BJ (cell line): ENCODE data around the gene ZEB2. TPM values are rescaled to one million over a fixed set of nuclear protein-coding genes. Genes with fewer than 3 reads are reported as not detected.

ENCODE experiments used
- CTCF ChIA-PET: fragments of 350-600 bp; formaldehyde crosslinking; extraction: SDS; loops from one replicate; lab custom pipeline; 2021; ENCODE audit warnings: antibody characterized with exemption, inconsistent platforms; lab: Yijun Ruan, JAX
- POLR2A ChIA-PET: fragments of 300-600 bp; sonication (Branson Sonifier 250); formaldehyde crosslinking; extraction: SDS; loops from one replicate; lab custom pipeline; 2021; ENCODE audit warnings: antibody characterized with exemption; lab: Charles Lee
- DNase-seq: peaks from one replicate; pipeline ENCODE4 v3.0.0-alpha.2; 2011; ENCODE audit warnings: low read depth
- H3K27me3 ChIP-seq: 2 replicates; pipeline ENCODE4 v1.6.0; 2011; ENCODE audit warnings: low read length; ENCODE audit not compliant: control insufficient read depth, insufficient read depth
- H3K36me3 ChIP-seq: 2 replicates; pipeline ENCODE4 v1.5.1; 2011; ENCODE audit warnings: low read length; ENCODE audit not compliant: control insufficient read depth, insufficient read depth
- H3K4me3 ChIP-seq: 2 replicates; pipeline ENCODE4 v1.5.1; 2011; ENCODE audit warnings: low read depth, mild to moderate bottlenecking, control low read depth, low read length
- CTCF ChIP-seq: IDR thresholded peaks from 2 replicates; pipeline ENCODE4 v1.5.1; 2011; ENCODE audit warnings: low read depth, mild to moderate bottlenecking, control low read depth, inconsistent platforms, low read length, moderate library complexity; ENCODE audit not compliant: insufficient read depth
- polyA plus RNA-seq: library from polyadenylated mRNA; depleted of rRNA; stranded (reverse); fragments of >200 nt; gene quantifications from 2 replicates; pipeline ENCODE4 v1.2.3, GENCODE V29; 2011

Gene ZEB2
- polyA plus RNA-seq, 1 experiment, result 60.2 TPM

GRCh38 chr2:144439993-144440392, 79.9 kb downstream of the ZEB2 start:
- DNase-seq, result no peak
- no peak for TF ChIP-seq CTCF
- CTCF ChIA-PET, result no interaction called here
- POLR2A ChIA-PET, result no interaction called here
- Histone ChIP-seq H3K36me3 (no peaks in the 10 kb centered on the region), H3K4me3 (no peak overlapping the region), H3K27me3 (no peaks in the 10 kb centered on the region)

GRCh38 chr2:144438801-144439631, 80.9 kb downstream of the ZEB2 start:
- POLR2A ChIA-PET, result no interaction called here
- no peak overlapping the region for H3K4me3 ChIP-seq
- H3K27me3 ChIP-seq, result no peaks in the 10 kb centered on the region
- DNase-seq, result no peak
- H3K36me3 ChIP-seq, result no peaks in the 10 kb centered on the region
- TF ChIP-seq CTCF, result no peak
- CTCF ChIA-PET, result interaction anchor here (3.1 kb wide), 1 partner anchor 9 kb away, joined by 12 read pairs; no protein-coding TSS in a partner anchor

GRCh38 chr2:144437636-144438035, 82.3 kb downstream of the ZEB2 start:
- Histone ChIP-seq H3K36me3 (no peaks in the 10 kb centered on the region), H3K27me3 (no peaks in the 10 kb centered on the region), H3K4me3 (no peak overlapping the region)
- ChIA-PET CTCF (interaction anchor here (1.0 to 3.1 kb wide), 2 partner anchors 11 to 1275 kb away, joined by 3 to 12 read pairs; no protein-coding TSS in a partner anchor), POLR2A (no interaction called here)
- no peak for DNase-seq
- TF ChIP-seq CTCF, result no peak

GRCh38 chr2:144434425-144435222, 85.3 kb downstream of the ZEB2 start:
- Histone ChIP-seq H3K27me3 (no peaks in the 10 kb centered on the region), H3K36me3 (peaks cover 2% of the 10 kb centered on the region; the same call in 1 of the 2 replicates), H3K4me3 (no peak overlapping the region)
- CTCF ChIA-PET, result no interaction called here
- POLR2A ChIA-PET, result no interaction called here
- TF ChIP-seq CTCF, result no peak
- DNase-seq, result no peak

- CTCF ChIA-PET, result no interaction called here
- peaks cover 3% of the 10 kb centered on the region; the same call in 1 of the 2 replicates for H3K36me3 ChIP-seq
Measured at GRCh38 chr2:144432921-144433320, 87.0 kb downstream of the ZEB2 start.

More at GRCh38 chr2:144432921-144433320, 87.0 kb downstream of the ZEB2 start:
- TF ChIP-seq CTCF, result no peak
- Histone ChIP-seq H3K4me3 (no peak overlapping the region), H3K27me3 (no peaks in the 10 kb centered on the region)
- no peak for DNase-seq
- POLR2A ChIA-PET, result no interaction called here
